Measurements from ENCODE around the gene ABCG8.

DNA sequence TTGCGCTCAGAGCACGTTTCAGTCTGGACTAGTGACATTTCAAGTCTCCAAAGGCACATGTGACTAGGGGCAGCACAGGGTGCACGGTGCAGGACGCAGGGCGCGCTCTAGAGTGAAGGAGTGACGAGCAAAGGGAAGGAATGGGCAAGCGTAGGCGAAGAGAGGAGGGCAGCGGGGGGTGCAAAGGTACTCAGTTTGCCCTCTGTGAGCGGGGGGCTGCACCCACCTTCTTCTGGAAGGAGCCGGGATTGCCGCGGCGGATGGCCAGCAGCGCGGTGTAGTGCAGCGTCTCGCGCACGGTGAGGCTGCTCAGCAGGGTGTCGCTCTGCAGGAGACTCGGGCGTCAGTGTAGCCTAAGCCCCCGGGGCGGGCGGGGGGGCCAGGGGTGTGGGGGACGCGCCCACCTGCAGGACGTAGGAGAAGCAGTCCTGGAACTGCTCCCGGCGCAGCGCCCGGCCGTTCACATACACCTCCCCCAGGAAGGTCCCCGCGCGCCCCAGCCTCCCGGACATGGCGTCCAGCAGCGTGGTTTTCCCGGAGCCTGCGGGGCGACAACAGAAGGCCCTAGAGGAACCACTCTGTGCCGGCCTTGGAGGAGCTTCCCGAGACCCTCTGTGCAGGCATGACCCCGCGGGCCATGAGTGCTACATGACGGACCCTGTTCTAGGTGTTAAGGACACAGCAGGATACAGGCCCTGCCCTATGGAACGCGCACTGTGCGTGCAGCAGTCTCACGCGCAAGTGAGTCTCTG is 7.1 kb upstream of the ABCG8 start:
- TF ChIP-seq CTCF (IDR thresholded peaks at IDR 0.05) = no peak
- TF ChIP-seq POLR2A (IDR thresholded peaks at IDR 0.05) = no peak

Measured in lower leg skin (tissue), 3 donors.